GF-D8 (cell line): ENCODE results near the gene ZFYVE27.

Experiments used
- DNase-seq: peaks from one replicate; lab custom pipeline; 2025; lab: John Stamatoyannopoulos, UW

Gene ZFYVE27

DNA sequence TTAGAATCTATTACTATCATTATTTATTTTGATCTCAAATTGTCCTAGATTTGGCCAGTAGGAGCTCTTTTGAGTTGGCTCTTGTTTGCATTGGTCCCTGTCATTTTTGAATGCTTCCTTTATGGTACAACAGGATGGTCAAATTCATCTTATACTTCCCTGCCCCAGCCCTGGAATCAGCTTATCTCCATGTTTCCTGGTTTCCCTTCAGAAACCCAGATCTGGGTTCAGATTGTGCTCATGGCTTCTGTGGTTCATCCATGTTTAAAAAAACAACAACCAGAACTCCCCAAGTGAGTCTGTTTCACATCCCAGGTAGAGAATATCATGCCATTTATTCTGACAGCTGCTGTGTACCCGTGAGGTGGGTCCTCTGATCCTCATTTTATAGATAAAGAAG, 10.6 kb downstream of the ZFYVE27 start:
- no peak for DNase-seq

DNA sequence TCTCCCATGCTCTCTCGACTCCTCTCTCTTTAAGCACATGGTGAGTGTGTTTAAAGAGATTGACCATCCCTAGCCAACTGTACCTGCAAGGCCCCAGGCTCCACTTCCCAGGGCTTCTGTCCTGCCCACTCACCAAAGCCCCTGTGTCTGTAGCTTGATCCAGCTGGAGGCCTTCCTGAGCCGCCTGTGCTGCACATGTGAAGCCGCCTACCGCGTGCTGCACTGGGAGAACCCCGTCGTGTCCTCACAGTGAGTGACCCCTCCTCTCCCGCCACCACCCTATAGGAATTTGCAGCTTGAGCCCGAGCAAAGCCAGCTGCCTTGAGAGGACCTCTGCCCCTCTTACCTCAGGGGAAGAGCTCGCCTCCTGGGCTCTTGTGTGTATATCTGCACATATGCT, 11.2 kb downstream of the ZFYVE27 start:
- DNase-seq = no peak

DNA sequence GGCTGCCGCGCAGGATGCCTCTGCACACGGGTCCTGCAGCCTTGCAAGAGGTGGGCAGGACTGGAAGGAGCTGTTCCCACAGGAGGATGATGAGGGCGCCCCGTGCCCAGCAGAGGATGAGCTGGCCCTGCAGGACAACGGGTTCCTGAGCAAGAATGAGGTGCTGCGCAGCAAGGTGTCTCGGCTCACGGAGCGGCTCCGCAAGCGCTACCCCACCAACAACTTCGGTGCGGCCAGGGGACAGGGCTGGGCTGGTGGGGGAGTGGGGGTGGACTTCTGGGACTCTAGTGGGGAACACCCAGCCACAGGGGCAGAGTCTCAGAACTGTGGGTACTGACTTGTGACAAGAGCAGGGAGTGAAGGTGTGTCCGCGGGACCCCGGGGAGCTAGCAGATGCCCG, 16.0 kb downstream of the ZFYVE27 start:
- no peak for DNase-seq

DNA sequence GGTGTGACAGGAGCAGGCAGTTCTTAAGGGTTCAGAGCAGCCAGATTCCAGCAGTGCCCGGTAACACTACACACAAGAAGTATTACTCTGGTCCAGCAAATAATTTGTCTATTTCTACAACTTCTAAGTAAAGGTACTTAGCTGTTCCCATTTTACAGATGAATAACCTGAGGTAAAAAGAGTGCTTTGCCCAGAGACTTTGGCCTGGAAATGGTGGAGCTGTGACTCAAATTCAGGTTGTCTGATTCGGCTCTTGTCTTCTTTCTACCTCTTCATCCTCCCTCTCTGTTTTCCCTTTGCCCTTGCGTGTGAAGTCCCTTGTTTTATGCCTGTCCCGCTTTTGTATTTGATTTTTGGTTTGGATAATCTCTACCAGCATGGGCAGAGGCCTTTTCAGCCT, 17.8 kb downstream of the ZFYVE27 start:
- no peak for DNase-seq

DNA sequence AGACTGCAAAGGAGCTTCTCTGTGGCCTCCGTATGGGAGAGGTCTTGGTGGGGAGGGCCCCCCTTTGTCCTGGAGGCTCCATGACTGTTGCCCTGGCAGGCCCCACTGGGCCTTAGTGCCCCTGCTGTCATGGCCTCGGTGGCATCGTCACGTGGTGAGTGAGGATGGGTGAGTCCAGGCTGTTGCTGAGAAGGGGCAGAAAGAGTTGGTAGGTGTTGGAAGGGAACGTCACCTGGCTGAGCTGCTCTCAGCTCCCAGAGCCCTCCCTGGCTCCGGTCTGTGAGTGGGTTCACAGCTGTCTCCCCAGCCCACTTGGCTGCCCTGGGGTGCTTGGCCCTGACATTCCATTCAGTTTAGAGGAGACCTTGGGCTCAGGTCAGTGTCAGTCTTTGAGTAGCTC, 18.8 kb downstream of the ZFYVE27 start:
- DNase-seq = no peak

DNA sequence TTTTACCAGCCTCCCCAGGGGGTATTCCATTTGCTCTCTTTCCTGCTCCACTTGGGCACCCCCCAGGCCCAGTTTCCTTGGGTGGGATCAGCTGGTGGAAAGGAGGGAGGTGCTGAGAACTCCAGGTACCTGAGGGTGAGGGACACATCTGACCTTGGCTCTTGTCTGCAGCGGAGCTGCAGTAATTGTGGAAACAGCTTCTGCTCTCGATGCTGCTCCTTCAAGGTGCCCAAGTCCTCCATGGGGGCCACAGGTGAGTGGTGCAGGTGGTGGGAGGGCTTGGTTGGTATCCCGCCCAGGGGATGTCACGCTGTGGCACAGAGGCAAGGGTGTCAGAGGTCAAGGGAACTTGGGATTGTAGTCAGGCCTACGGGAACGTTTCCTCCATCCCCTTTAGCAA, 20.5 kb downstream of the ZFYVE27 start:
- no peak for DNase-seq

DNA sequence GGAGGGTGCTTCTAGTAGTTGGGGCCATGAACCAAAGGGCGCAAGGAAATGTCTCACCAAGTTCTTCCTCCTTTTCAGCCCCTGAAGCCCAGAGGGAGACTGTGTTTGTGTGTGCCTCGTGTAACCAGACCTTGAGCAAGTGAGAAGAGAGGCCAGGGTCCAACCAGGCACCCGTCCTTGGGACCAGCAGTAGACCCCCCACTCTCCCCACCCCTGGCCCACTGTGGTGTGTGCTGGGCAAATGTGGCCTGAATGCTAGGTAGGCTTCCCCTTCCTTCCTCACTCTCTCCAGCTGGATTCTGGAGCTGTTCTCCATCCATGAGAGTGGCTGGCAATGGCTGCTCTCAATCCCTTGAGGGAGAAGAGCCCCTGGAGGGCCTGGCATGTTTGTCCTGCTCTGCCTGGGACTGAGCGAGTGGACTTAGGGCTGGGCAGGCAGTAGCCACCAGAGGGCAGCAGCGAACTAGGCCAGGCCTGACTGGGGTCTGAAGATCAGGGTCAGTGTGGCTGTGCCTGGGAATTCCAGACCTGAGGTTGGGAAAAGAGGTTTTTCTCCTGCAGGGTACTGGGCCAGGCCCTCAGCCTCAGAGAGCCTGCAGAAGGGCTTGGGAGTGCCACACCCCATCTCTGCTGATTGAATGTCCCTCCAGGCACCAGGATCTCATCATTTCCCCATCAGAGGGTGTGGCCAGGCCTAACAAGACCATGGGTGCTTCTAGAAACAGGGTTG, 22.4 kb downstream of the ZFYVE27 start:
- DNase-seq = no peak

DNA sequence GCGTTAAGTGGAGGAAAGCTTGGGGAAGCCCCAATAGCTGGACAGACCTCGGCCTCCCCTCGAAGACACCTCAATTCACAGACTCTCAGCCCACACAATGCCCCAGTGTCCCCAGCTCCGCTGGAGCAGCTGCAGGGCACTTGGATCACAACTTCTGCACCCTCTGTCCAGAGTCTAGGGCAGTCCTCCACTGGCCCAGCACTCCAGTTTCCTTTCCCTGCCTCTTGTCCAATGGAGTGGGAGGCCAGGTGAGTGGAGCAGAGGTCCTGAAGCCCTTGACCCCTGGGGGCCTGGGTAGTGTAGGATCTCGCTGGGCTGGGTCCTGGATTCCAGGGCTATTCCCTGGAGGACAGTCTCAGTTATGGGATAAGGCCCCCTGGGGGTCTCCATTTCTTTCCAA, 23.0 kb downstream of the ZFYVE27 start:
- no peak for DNase-seq

DNA sequence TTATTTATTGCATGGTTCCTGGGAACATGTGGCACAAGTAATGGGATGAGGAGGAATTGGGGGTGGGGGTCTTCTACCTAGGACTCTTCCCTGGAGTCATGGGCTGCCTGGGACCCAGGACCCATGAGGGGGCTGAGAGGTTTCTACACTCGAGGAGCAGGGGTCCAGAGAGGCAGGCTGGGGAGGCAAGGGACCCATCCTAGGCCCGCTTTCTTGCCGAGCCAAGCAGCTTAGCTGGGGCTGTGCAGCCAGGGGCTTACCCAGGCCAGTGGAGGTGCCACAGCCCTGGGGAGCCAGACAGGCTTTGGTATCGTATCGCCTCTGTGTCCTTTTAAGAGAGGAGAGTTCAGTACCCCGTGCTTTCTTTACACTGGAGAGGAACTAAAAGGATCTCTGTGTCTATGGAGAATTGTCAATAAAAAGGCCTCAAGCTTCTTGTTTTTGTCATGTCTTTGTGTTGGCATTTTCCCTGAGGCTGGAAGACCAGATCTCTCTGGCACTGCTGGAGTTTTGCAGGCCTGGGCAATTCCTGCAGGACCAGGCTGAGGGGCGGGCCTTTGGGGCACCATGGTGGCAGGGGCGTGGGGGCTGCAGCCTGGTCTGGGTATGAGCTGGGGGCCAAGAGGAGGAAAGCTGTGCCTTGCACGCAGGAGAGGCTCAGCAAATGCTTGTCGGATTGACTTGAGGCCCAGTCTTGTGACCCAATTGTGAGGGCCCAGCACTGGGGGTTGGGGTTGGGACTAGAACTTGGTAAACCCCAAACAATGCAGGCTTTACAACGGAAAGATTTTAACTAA, 23.7 kb downstream of the ZFYVE27 start:
- no peak for DNase-seq

DNA sequence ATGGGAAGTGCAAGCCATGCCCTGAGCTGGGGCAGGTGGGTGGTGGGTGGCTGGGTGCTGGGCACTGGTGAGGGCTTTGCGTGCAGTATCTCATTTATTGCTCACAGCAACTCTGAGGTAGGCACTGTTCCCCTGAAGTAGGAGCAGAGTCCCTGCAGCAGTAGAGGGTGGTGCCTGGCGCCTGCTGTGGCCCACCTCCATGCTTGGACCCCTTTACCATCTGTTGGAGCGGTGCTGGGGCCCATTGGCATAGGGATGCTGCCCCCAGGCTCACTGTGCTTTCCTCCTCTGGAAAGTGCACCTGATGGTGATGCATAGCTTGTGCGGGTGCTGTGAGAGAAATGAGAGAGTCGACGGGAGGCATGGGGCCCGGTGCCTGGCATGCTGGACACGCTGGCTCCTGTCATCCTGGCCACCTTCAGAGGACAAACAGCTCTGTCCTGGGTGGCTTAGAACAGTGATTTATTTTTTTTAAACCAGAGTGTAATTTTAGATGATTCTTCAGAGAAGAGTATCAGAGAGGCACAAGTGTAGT, 24.5 kb downstream of the ZFYVE27 start:
- DNase-seq = no peak

DNA sequence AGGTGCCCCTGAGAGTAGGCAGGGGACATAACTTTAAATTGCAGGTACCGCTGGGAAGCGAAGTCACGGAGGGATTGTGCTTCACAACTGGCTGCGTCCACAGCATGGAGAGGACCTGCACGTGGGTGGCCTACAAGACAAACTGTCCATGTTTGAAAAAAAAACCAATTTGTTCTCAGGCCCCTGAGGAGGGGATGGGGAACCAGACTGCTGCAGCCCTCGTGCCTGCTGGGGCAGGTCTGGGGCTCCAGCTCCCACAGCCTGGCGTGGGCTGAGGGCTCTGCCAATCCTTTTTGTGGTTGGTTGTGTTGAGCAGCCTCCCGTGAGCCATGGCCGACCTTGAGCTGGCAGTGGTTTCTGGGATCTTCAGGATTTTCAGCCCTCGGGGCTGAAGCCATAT, 25.1 kb downstream of the ZFYVE27 start:
- no peak for DNase-seq

DNA sequence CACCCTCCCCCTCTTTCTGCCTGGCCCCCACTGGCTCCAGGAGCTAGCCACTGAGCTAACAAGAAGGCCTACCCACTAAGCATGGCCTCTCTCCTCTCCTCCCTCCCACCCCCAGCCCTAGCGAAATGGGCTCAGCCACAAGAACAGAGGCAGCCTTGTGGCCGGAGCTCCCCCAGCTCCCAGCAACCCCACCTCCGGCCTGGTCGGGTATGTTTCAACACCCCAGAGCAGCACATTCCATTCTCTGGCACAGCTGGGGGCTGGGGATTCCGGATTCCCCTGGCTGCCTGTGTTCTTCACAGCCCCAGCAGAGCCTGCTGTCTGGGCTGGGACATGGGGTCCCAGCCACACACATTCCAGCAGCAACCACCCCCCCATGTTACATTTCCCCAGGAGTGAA, 25.9 kb downstream of the ZFYVE27 start:
- no peak for DNase-seq

DNA sequence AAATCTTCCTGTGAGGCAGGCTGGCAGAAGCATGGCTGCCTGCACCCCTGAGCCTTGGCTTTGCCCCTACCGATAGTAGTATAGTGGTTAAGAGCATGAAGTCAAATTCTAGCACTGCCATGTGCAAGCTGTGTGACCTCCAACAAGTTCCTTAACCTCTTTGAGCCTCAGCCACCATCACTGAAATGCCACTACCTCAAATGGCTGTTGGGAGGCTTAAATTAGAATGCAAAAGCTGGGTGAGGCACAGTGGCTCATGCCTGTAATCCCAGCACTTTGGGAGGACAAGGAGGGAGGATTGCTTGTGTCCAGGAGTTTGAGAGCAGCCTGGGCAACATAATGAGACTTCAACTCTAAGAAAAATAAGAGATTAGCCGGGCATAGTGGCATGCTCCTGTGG, 26.5 kb downstream of the ZFYVE27 start:
- no peak for DNase-seq

DNA sequence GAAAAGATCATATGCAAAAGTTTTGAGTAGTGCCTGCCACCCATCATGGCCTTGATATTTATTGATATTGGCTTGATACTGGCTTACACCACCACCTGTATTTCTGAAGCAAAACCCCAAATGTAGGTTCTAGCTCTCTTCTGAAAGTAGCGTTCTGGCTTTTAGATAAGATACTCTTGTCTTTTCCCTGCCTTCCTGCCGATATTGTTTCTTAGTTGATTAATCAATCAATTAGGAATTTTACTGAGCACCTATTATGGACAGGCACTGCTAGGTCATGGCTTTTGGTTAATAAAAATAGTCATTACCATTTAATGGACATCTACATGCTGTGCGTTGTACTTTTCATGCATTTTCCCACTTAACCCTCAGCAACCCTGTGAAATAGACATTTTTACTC, 27.0 kb downstream of the ZFYVE27 start:
- no peak for DNase-seq

DNA sequence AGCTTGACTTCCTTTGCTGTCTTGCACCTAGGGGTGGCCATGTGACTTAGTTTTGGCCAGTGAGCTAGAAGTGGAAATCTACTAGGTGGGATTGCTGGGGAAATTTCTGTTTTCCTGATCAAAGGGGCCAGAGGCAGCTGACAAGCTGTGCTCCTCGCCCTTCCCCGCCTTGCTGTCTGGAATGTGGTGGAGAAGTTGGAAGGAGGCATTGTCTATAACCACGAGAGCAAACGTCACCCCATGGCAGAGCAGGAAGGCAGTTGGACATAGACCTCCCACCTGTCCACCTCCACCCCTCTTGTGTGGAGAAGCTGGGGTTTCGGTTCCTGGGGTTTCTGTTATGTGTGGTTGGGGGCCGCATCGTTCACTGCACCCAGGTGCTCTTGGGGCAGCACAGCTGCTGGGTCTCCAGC, 27.6 kb downstream of the ZFYVE27 start:
- no peak for DNase-seq

DNA sequence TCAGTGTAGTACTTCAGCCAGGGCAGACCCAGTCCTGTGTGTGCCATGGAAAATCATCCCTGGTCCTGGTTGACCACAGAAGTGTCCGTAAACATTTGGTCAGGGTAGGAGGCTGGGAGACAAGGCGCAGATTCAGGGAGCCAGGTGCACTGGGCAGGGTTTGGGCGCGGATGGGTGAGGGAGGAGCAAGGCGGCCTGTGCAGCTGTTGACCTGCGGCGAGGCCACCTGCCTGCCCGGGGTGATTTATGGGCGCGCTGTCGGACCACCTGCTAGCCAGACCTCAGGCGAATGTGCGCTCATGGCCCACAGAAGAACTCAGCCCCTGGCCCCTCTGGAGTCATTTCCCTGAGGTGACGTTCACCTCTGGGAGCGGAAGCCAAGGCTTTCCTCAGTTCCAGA, 28.3 kb downstream of the ZFYVE27 start:
- DNase-seq = no peak

DNA sequence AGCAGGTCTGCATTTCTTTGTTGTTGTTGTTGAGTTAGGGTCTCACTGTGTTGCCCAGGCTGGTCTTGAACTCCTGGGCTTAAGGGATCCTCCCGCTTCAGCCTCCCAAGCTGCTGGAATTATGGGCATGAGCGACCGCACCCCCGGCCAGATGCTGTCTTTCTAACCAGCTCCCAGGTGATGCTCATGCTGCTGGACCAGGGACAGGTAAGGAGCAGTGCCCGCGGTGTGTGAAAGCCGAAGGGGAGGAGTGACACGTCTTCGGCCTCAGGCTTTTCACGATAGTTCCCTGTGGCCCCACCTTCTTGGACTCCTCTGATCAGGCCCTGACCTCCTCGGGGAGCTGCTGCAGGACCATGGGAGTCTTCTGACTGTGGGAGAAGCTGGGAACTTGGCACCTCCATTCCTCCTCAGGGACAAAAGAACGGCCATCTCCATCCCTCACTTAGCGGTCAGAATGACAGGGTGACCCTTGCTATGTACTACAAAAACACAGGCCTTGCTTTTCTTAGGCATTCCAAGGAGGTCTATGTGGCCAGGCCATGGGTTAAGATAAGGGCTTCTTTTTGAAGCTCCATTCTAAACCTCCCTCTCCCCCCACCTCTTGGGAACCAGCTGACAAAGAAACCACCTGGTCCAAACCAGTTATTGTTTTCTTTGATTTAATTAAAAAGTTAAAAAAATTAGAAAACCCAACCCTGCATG, 29.3 kb downstream of the ZFYVE27 start:
- DNase-seq = no peak

DNA sequence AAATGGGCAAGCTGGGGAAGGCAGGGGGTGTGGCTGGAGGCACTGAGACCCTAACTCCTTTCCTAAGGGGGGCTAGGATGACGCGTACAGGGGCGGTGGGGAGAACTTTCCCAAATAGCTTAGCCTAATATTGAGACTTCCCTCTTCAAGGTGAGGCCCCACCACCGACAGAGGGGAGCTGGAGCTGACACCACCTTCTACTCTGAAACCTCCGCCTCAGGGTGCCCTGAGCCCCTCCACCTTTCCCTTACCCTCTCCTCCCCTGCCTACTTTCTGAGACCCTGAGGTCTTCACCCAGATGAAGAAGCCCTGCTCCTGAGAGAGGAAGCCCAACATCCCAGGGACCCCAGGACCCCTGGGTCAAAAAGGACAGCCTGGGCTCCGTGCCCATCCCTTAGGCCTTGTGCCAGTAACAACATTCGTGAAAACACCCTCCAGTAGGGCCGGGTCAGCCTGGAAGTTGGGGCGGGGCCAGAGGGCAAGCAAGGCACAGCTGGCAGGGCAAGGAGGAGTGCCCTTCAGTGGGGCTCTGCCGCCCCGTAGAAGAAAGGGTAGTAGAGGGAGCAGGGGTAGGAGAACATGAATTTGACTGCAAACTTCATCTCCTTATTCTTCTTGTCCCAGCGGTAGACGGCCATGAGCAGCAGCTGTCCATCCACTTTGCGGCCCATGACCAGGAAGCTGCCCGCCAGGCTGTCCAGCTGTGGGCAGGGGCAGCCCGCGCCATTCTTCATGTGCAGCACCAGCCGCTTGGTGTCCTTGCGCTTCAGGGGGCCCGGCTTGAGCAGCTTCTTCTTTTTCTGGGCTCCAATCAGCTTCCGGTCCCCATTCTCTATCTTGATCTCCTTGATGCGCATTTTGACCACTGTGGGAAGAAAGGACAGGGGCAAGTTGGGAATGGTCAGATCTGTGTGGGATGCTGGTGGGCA, 30.3 kb downstream of the ZFYVE27 start:
- no peak for DNase-seq

DNA sequence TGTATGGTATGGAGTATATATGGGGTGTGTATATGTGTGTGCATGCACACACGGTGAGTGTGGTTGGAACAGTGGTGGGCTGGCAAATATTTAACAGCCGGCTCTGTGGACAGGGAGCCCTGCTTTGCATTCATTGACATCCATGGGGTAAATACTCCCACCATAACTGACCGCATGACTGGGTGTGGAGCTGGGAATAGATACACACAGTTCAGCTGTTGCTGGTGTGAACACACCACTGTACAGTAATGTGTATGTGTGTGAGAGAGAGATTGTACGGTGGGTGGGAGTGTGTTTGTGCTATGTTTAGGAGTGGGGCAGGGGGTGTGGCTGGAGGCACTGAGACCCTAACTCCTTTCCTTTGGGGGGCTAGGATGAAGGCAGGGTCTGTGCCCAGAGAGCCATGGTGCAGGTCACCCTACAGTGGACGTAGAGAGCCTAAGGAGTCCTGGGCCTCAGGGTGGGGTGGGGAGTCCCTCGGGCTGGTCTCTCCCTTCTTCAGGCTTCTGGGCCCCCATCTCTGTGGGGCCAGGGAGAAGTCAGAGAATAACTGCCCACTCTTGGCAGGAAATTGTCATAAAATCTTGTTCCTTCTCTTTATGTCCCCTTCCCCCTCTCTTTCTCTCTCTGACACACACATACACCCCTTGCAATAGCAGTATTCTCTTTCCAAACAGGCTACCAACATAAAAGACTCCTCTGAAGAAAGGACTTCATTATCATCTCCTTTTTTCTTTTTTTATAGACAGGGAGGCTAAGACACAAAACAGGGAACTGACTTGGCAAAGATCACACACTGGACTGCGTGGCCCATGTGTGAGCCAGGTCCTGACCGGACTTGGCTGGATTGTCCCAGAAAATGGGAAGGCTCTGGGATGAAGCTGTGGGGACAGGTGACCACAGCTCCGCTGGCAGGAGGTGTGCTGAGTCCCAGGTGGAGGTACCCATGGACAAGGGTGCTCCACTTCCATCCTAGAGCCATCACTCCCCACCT, 31.7 kb downstream of the ZFYVE27 start:
- no peak for DNase-seq

DNA sequence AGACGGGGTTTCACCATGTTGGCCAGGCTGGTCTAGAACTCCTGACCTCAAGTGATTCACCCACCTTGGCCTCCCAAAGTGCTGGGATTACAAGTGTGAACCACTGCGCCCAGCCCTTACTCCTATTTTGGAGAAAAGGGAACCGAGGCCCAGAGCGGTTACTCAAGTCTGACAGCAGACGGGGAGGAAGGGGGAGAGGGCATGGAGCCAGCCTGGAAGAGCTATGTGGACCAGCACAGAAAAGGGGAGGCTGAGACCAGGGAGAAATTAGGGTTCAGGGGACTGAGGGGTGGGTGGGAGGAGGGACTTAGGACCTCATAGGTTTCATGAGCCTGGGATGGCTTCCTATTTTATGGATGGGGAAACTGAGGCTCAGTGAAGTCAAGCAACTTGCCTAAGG, 33.3 kb downstream of the ZFYVE27 start:
- no peak for DNase-seq
